A172 (cell line): ENCODE data around the gene POLE2. TPM values are rescaled to one million over a fixed set of nuclear protein-coding genes. Genes with fewer than 3 reads are reported as not detected.
A peak's percentile ranks its signal among the peaks of the same experiment; 100 is the strongest.
"Not testable (repeated sequence)": the region's sequence is repeated elsewhere in the genome, so short reads cannot be mapped to it uniquely, and the experiment has no call there.

ENCODE experiments used
- DNase-seq: peaks from one replicate; pipeline ENCODE4 v3.0.0-alpha.2; 2015; ENCODE audit warnings: low spot score
- total RNA-seq: library from RNA; depleted of rRNA; stranded (reverse); fragments of >200 nt; shearing (Covaris generic); gene quantifications from 2 replicates; pipeline ENCODE4 v1.2.3, GENCODE V29; 2014; rRNA removed

POLE2 gene
- total RNA-seq = 9.4 and 25.8 TPM in 2 replicates

GRCh38 chr14:49687942-49688700 lies at the start of gene POLE2:
Gene POLE2 (minus strand): TSS chr14:49688214. CDS start chr14:49688203, 11 bp downstream.
- peak; percentile 9 for DNase-seq

GRCh38 chr14:49735669-49736068 lies 47.7 kb upstream of the POLE2 start:
- DNase-seq = not testable (repeated sequence)

GRCh38 chr14:49733836-49734235 lies 45.8 kb upstream of the POLE2 start:
- DNase-seq = no peak

DNA sequence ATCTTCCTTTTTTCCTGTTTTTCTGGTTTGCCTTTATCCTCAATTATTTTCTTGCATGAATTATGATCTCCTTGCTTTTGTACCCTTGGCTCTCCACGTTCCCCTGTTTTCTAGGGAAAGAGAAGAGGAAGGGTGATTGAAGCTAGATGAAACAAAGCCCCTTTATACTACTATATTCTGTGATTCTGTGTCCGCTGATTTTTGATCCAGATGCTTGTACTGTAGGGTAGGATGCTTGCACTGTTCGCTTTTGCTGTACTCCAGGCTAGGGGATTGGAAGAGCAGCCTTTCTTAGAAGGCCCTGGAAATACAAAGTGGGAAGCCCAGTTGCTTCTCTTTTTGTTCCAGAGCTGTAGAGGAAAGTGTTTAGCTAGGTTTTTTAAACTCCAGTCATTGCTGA lies 44.9 kb upstream of the POLE2 start:
- no peak for DNase-seq

DNA sequence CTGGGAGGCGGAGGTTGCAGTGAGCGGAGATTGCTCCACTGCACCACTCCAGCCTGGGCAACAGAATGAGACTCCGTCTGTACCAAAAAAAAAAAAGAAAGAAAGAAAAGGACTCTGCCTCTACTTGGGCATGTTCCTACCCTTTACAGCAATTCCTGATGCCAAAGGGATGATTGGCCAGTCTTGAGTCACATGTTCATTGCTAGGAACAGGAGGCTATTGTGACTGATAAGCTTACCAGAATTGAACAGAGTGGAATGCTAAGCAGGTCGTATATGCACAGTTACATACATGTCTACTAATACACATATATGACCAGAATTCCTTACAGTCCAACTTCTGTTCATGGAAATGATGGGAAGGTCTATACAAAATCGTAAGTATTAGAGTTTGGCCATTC lies 39.2 kb upstream of the POLE2 start:
- DNase-seq = no peak

DNA sequence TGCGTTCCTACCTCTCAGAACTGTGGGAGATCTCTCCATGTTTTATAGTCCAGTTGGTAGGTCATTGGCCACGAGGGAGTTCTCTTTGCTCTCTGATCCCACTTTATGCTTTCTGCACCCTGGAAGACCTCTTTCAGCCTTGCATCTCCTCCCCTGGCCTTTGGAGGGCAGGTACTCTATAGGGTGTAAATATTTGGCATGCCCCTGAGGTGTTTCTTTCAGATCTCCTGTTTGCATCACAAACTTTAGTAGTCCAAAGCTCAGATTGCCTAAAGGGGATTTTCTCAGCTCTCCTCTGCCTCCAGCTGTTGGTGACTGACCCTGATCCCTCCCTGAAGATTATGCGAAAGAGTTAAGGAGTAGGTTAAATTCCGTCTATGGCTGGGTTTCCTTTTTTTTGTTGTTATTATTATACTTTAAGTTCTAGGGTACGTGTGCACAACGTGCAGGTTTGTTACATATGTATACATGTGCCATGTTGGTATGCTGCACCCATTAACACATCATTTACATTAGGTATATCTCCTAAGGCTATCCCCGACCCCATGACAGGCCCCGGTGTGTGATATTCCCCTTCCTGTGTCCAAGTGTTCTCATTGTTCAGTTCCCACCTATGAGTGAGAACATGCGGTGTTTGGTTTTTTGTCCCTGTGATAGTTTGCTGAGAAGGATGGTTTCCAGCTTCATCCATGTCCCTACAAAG lies 33.9 kb upstream of the POLE2 start:
- not testable (repeated sequence) for DNase-seq

DNA sequence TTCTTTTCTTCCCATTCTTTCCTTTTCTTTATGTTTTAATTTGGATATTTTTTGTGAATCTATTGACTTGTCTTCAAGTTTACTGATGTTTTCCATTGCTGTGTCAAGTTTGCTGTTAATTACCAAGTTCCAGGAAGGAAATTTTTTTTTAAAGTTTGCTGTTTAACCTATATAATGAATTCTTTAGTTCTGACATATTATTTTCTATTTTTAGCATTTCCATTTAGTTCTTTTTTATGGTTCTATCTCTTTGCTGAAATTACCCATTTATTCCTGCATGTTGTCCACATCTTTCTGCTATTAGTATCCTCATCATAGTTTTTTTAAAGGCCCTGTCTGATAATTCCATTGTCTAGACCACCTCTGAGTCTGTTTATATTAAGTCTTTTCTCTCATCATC lies 32.7 kb upstream of the POLE2 start:
- no peak for DNase-seq

- not testable (repeated sequence) for DNase-seq
Measured at GRCh38 chr14:49710993-49711392, 23.0 kb upstream of the POLE2 start.

GRCh38 chr14:49704471-49704870 lies 16.5 kb upstream of the POLE2 start:
- DNase-seq = not testable (repeated sequence)

DNA sequence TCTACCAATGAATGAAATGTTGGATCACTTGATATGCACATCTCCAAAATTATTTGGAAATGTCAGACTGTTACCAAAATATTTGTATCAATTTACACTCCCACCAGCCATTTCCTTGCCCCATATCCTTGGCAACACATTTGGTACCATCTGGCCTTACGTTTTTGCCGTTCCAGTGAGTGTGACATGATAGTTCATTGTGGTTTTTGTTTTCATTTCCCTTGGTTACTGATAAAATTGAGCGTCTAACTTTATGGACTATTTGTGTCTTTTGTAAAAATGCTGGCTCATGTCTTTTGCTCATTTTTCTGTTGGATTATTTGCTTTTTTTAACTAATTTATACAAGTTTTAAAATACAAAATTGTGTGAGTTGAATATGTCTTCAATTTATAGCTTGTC lies 16.0 kb upstream of the POLE2 start:
- DNase-seq = no peak

GRCh38 chr14:49702725-49703124 lies 14.7 kb upstream of the POLE2 start:
- DNase-seq = no peak

GRCh38 chr14:49693735-49694124 lies 5.7 kb upstream of the POLE2 start:
- DNase-seq = not testable (repeated sequence)

DNA sequence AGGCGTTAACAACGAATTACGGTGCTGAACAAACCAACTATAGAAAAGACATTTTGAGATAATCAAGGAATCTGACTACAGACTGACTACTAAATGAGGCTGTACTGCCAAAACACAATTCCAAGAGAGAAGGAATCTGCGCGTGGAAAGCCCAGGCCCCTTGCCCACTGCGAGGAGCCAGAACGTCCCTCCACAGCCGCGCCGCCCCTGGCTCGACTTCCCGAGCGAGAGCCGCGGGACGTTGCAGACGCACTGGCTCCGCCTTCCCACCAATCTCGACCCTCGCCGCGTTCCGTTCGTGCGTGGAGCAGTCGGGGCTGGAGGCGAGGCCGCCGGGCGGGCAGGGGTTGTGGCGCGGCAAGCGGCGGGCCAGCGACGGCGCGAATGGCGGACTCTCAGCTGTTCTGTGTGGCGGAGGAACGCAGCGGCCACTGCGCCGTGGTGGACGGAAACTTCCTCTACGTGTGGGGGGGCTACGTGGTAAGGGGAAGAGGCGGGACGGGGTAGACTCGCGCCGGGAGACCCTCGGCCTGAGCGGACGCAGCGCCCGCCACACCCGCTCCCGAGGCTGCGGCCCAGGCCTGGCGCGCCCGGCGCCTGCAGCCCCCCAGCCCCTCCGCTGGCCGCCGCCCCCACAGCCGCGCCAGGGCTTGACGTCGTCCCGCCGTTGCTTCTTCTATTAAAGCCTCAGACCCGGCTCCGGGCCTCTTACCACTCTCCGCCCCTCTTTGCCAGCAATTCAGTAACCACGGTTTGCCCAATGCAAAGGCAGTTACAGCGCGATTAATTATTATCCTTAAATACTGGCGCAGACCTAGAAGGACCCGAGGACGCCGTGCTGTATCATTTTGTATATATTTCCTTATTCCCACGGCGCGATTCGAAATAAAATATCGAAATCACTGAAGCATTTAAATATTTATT lies 5.1 kb upstream of the POLE2 start, which contains the start of gene KLHDC1:
TSS of gene KLHDC1 (plus strand) at position 310 of the 924 bp plus-strand sequence. CDS start at position 385, 75 bp downstream.
- peak; percentile 5 for DNase-seq

DNA sequence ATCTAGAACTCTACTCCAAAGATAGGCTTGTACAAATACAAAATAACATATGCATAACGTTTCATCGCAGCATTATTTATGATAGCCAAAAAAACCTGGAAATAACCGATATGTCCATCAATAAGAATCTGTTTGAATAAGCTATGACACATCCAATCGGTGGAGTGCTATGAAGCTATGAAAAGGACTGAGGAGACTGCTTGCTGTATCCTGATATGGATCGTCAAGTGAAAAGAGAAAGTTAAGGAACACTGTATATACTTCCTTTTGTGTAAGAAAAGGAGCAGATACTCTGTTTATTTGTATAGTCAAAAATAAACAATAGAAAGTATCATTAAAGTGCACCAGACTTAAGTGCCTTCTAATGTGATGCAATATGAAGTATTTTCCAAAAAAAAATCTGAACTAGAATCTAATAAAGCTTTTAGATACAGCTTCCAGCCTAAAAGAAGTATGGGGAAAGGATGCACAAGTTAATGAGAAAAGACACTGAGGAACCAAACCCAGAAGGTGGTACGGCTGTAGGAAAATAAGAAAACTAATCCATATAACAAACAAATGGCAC lies 4.3 kb upstream of the POLE2 start:
- DNase-seq = no peak

- no peak for DNase-seq
Measured at GRCh38 chr14:49691031-49691430, 3.0 kb upstream of the POLE2 start.

DNA sequence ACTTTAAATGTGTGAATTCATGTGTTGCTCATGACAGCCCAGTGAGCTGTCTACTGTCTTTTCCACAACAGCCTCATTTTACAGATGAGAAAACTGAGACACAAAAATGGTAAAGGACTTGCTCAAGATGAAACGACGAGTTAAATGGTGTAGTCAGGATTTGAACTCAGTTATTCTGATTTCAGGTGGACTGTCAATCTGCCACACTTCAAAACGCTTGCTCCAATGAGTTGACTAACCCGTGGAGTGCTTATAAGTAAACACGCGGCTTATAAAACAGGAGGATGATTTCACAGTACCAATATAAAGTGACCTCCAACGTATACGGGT lies 652 bp upstream of the POLE2 start:
- no peak for DNase-seq

DNA sequence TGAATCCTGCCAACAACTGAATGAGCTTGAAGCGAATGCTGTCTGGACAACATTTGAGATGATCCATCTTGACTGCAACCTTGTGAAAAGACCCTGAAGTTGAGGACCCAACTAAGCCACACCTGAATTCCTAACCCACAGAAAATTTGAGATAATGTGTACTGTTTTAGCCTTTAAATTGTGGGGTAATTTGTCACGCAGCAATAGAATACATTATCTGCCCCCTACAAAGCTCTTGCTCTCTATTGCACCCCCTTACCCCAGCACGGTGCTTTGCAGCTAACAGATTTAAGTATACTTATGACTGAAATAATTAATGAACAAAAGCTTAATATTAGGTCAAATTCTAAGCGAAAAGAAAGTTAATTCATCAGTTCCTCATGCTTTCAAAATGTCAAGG lies 1.6 kb downstream of the POLE2 start:
- no peak for DNase-seq

DNA sequence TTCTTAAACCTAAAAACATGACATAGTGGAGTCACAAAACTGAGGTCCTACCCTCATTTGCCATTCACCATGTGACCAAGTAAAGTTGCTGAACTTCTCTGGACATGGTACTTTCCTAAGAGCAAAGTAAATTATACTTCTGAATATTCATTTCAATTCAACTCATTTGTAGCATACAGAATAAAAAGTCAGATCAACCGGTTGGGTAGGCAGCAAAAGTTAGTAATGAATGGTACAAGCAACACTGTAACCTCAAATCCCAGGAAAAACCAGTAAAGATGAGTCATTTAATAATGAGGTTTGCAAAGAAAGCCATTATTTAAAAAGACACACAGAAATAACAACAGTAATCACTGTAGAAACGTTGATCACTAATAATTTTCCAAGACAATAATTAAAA lies 8.7 kb downstream of the POLE2 start:
- DNase-seq = no peak

DNA sequence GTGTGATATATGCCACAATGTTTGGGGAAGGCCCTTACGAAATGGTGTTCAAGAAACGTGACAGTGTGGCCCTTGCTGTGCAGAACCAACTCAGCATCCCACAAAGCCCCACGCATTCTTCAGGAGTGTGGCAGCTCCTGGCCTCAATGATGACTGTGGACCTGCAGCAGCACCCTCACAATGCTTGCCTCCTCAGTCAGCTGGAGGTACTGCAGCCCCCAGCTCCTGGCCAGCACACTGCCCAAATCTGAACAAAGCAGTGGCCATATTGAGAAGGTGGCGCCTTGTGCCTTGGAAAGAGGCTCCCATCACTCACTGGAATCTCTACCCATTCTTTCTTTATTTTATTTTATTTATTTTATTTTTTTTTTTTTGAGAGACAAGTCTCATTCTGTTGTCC lies 10.4 kb downstream of the POLE2 start:
- no peak for DNase-seq

- no peak for DNase-seq
Measured at GRCh38 chr14:49673586-49673985, 14.4 kb downstream of the POLE2 start.

GRCh38 chr14:49670475-49670874 lies 17.5 kb downstream of the POLE2 start:
- no peak for DNase-seq
